Osteocyte (in vitro differentiated cells): ENCODE data around the gene C1QTNF8. TPM values are rescaled to one million over a fixed set of nuclear protein-coding genes. Genes with fewer than 3 reads are reported as not detected.

ENCODE experiments used
- DNase-seq: peaks from one replicate; pipeline ENCODE4 v3.0.0; 2021; ENCODE audit warnings: mixed read lengths; ENCODE audit not compliant: unreplicated experiment; ENCODE audit errors: extremely low spot score
- H3K27ac Mint-ChIP-seq: one replicate; pipeline ENCODE4 v1.8.0; 2021; ENCODE audit warnings: mild to moderate bottlenecking, mixed read lengths; ENCODE audit not compliant: unreplicated experiment
- H3K27me3 Mint-ChIP-seq: one replicate; pipeline ENCODE4 v1.8.0; 2021; ENCODE audit warnings: mixed read lengths; ENCODE audit not compliant: unreplicated experiment
- H3K36me3 Mint-ChIP-seq: one replicate; pipeline ENCODE4 v1.8.0; 2021; ENCODE audit warnings: mixed read lengths; ENCODE audit not compliant: unreplicated experiment
- H3K4me1 Mint-ChIP-seq: one replicate; pipeline ENCODE4 v1.8.0; 2021; ENCODE audit warnings: mixed read lengths; ENCODE audit not compliant: unreplicated experiment
- H3K4me3 Mint-ChIP-seq: one replicate; pipeline ENCODE4 v1.8.0; 2021; ENCODE audit warnings: mild to moderate bottlenecking, moderate library complexity, mixed read lengths; ENCODE audit not compliant: unreplicated experiment
- H3K9me3 Mint-ChIP-seq: one replicate; pipeline ENCODE4 v1.8.0; 2021; ENCODE audit warnings: mixed read lengths; ENCODE audit not compliant: unreplicated experiment
- total RNA-seq: library from RNA; stranded (reverse); gene quantifications from 2 replicates; pipeline ENCODE4 v1.2.1, GENCODE V29; 2021
- TF ChIP-seq, protein P1 (sequence below): fragments of 200-600 bp; sonication (generic); IDR thresholded peaks from 2 replicates; pipeline ENCODE4 v1.5.0; 2021; ENCODE audit warnings: antibody characterized with exemption, mild to moderate bottlenecking, moderate library complexity

Gene C1QTNF8
- total RNA-seq, 1 donor from 2014 or later = not detected

DNA sequence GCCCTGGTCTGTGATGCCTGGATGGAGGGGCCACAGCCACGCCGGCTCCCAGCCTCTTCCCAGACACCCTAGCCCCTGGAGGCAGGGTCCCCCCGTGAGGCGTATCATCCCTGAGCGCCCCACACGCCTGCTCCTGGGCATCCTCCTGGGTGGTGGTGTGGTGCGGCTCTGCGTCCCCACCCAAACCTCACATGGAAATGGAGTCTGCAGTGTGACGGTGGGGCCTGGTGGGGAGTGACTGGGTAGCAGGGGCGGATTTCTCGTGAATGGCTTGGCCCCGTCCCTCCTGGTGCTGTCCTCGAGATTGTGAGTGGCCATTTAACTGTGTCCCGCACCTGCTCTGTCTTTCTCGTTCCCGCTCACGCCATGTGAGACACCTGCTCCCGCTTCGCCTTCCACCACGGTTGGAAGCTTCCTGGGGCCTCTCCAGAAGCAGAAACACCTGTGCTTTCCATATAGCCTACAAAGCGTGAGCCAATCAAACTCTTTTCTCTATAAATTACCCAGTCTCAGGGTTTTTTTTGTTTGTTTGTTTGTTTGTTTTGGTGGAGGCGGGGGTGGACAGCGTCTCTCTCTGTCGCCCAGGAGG, 29.4 kb downstream of the C1QTNF8 start:
- Mint-ChIP-seq H3K27ac (no peak overlapping the region), H3K36me3 (no peaks in the 10 kb centered on the region), H3K4me1 (peaks cover 2% of the 10 kb centered on the region), H3K27me3 (peaks cover 6% of the 10 kb centered on the region), H3K9me3 (no peaks in the 10 kb centered on the region), H3K4me3 (no peak overlapping the region)
- no peak for DNase-seq
- TF ChIP-seq, protein P1, sequence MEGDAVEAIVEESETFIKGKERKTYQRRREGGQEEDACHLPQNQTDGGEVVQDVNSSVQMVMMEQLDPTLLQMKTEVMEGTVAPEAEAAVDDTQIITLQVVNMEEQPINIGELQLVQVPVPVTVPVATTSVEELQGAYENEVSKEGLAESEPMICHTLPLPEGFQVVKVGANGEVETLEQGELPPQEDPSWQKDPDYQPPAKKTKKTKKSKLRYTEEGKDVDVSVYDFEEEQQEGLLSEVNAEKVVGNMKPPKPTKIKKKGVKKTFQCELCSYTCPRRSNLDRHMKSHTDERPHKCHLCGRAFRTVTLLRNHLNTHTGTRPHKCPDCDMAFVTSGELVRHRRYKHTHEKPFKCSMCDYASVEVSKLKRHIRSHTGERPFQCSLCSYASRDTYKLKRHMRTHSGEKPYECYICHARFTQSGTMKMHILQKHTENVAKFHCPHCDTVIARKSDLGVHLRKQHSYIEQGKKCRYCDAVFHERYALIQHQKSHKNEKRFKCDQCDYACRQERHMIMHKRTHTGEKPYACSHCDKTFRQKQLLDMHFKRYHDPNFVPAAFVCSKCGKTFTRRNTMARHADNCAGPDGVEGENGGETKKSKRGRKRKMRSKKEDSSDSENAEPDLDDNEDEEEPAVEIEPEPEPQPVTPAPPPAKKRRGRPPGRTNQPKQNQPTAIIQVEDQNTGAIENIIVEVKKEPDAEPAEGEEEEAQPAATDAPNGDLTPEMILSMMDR = no peak

DNA sequence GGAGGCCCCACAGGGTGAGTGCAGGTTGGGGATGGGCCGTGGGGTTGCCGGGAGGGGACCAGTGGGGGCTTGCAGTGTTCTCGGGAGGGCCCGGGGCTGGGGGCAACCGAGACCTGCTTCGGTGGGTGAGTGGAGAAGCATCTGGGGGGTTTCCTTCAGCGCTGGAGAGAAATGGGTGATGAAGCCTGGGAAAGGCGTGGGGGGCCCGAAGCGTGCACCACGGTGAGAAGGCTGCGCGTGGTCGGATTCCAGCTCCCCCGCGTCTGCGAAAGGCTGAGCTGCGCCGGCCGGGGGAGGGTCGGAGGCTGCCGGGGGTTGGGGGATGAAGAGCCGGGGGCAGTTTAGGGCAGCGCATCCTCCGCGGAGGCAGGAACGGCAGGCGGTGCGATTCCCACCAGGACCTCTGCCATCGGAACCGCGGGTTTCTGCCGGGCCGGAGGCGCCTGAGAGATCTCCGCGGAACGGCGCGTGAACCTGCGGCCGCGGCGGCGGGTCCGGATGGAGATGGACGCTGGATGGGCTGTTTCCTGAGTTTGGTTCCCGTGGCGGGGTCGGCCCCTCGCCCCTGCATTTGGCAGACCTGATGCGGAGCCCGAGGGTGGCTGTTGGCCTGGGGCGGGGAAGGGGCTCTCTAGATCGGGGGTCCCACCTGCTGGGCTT, 30.4 kb downstream of the C1QTNF8 start:
- DNase-seq = no peak
- Mint-ChIP-seq H3K27me3 (peaks cover 6% of the 10 kb centered on the region), H3K36me3 (no peaks in the 10 kb centered on the region), H3K9me3 (no peaks in the 10 kb centered on the region), H3K4me1 (peaks cover 2% of the 10 kb centered on the region), H3K4me3 (no peak overlapping the region), H3K27ac (no peak overlapping the region)
- TF ChIP-seq, protein P1 = no peak

DNA sequence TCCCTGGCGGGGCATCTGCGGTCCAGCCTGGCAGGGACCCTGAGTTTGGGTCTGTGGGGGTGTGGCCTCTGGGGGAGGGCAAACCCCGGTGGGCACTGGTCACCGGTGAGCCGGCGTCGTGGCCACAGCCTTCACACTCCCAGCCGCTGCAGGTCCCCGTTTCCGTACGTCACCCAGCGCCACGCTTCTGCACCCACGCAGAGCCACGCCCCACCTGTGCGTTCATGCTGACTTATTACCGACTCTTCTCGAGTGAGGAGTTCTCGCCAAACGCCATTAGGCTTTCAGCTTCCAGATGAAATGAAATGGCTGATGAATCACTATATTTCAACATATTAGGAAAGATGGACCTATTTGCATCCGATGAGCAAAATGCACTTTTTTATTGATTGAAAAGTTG, 32.3 kb downstream of the C1QTNF8 start:
- Mint-ChIP-seq H3K4me3 (no peak overlapping the region), H3K27ac (no peak overlapping the region)

DNA sequence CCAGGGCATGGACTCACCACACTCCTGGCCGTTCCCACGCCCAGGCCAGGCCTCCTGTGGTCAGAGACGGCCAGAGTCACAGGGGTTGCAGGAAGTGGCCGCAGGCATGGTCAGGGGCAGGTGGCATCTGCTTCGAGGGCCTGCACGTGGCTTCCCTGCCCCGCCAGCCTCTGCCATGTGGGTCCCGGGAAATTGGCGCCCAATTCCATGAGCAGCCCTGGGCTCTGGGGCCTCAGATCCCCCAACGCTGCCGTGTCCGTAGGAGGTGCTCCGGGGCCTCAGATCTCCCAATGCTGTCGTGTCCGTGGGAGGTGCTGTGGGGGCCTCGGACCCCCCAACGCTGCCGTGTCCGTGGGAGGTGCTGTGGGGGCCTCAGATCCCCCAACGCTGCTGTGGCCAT, 33.1 kb downstream of the C1QTNF8 start:
- H3K4me3 Mint-ChIP-seq = no peak overlapping the region
- peaks cover 3% of the 10 kb centered on the region for H3K27me3 Mint-ChIP-seq
- DNase-seq = no peak
- no peaks in the 10 kb centered on the region for H3K36me3 Mint-ChIP-seq
- no peaks in the 10 kb centered on the region for H3K4me1 Mint-ChIP-seq
- H3K9me3 Mint-ChIP-seq = peaks cover 5% of the 10 kb centered on the region
- TF ChIP-seq, protein P1 = no peak
- no peak overlapping the region for H3K27ac Mint-ChIP-seq

More for the DNA sequence above, 32.3 kb downstream of the C1QTNF8 start:
- no peak for DNase-seq
- Mint-ChIP-seq H3K36me3 (no peaks in the 10 kb centered on the region), H3K27me3 (peaks cover 3% of the 10 kb centered on the region), H3K4me1 (no peaks in the 10 kb centered on the region), H3K9me3 (peaks cover 5% of the 10 kb centered on the region)
- TF ChIP-seq, protein P1 = no peak

DNA sequence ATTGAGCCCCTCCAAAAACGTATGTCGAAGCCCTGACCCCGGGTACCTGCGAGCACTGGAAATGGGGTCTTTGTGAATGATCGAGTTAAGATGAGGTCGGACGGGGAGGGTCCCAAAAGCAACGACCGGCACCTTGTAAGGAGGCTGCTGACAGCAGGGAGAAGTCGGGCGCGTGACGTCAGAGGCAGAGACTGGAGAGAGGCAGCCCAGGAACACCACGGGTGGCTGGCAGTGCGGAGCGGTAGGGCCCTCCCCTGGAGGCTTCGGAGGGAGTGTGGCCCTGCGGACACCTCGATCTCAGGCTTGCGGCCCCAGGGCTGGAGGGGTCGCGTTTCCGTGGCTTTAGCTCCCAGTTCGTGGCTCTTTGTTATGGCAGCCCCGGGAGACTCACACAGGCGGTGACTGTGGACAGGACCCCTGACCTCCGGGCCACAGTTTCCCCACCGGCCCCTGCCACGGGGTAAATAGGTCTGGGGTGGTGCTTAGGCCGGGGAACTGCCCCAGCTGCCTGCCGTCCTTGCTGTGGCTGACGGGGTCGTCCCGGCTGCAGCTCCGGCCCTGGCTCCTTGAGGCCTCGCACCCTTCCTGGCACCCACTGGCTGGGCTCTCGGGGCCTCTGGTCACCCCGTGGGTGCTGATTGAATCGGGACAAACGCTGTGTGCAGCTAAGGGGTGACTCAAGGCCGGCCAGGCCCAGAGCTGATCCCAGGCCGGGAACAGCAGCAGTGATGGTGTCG, 34.1 kb downstream of the C1QTNF8 start:
- Mint-ChIP-seq H3K4me3 (no peak overlapping the region), H3K27me3 (no peaks in the 10 kb centered on the region), H3K4me1 (no peaks in the 10 kb centered on the region), H3K36me3 (no peaks in the 10 kb centered on the region), H3K27ac (no peak overlapping the region), H3K9me3 (peaks cover 5% of the 10 kb centered on the region)
- DNase-seq = no peak
- TF ChIP-seq, protein P1 = no peak
